GM12892 (cell line): ENCODE measurements around the gene PCGF3.

Experiments used
- POLR2A ChIP-seq: IDR thresholded peaks from 2 replicates; pipeline ENCODE4 v1.6.1; 2011; ENCODE audit warnings: low read depth, low read length, control low read depth
- POLR2AphosphoS5 ChIP-seq: IDR thresholded peaks from 2 replicates; pipeline ENCODE4 v1.6.1; 2011; ENCODE audit warnings: low read depth, low read length, control low read depth
- TAF1 ChIP-seq: IDR thresholded peaks from 2 replicates; pipeline ENCODE4 v1.6.1; 2011; ENCODE audit warnings: low read depth, mild to moderate bottlenecking, control low read depth, low read length, borderline replicate concordance

DNA sequence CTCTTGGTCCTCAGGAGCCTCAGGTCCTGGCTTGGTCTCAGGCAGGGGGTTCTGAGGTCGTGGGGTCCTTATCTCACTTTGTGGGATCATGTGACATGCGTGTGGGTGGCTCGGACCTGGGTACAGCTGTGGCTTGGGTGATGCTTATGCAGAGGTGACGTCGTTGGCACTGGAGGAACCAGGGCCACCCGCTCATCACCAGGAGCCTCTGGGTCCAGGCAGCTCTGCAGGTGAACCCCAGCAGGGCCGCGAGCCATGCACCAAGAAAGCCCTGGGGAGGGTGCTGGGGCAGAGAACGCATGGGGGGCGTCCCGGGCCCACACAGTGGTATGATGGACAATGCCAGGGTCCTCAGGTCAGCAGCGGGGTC lies 40.3 kb upstream of the PCGF3 start:
- no peak for TF ChIP-seq POLR2A
- no peak for TF ChIP-seq TAF1
- no peak for TF ChIP-seq POLR2AphosphoS5
